ENCODE results near the gene FGF8.

FGF8 gene

GRCh38 chr10:101784558-101784957 lies 8.6 kb upstream of the FGF8 start:
- Histone ChIP-seq H3K27me3 (peaks cover 8 to 14% (median 11%) of the 10 kb centered on the region in 11 experiments), H3K4me2 (no peak overlapping the region), H3K9ac (no peak overlapping the region), H3K9me3 (replicated peaks in 1 of 11) (no peaks in the 10 kb centered on the region), H4K20me1 (peaks cover 15 to 56% (median 22%) of the 10 kb centered on the region in 11 experiments; a peak in 21 of 22 replicates), H3K4me3 (no peak overlapping the region), H3K36me3 (peaks cover 46 to 63% (median 55%) of the 10 kb centered on the region in 11 experiments), H3K27ac (no peak overlapping the region), H3K4me1 (peaks cover 35 to 42% (median 39%) of the 10 kb centered on the region in 10 experiments)
- no peak for TF ChIP-seq Cebpa-rat (IDR thresholded peaks at IDR 0.05)

DNA sequence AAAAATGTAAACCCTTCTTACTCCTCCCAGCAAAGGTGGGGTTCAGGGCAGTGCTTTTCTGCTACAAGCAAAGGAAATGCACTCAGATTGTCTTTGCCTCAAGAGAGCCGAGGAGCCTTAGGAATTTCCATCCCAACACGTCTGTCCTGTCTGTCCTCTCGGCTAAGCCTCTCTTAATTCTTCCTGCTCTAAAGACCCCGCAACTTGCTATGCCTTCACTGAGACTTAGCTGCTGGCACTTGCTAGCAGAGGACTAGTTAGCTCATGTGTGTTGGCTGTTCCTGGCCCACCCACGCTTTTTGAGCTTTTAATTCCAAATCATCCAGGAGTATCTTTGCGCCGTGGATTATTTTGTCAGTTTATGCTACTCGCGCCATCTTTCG lies 7.8 kb upstream of the FGF8 start:
- Histone ChIP-seq H3K9ac (peak overlapping the region; percentile 75 to 93 (median 88)), H3K27me3 (peaks cover 17 to 22% (median 19%) of the 10 kb centered on the region in 11 experiments), H3K4me1 (peaks cover 43 to 50% (median 47%) of the 10 kb centered on the region in 10 experiments), H3K36me3 (peaks cover 37 to 55% (median 47%) of the 10 kb centered on the region in 11 experiments), H3K27ac (peak overlapping the region; percentile 60 to 87 (median 78); a peak in 21 of 22 replicates), H3K9me3 (replicated peaks in 1 of 11) (no peaks in the 10 kb centered on the region), H3K4me2 (peak overlapping the region; percentile 89 to 99 (median 97)), H3K4me3 (peak overlapping the region; percentile 78 to 92 (median 86)), H4K20me1 (peaks cover 20 to 48% (median 27%) of the 10 kb centered on the region in 11 experiments; a peak in 21 of 22 replicates)
- no peak for TF ChIP-seq Cebpa-rat (IDR thresholded peaks at IDR 0.05)

DNA sequence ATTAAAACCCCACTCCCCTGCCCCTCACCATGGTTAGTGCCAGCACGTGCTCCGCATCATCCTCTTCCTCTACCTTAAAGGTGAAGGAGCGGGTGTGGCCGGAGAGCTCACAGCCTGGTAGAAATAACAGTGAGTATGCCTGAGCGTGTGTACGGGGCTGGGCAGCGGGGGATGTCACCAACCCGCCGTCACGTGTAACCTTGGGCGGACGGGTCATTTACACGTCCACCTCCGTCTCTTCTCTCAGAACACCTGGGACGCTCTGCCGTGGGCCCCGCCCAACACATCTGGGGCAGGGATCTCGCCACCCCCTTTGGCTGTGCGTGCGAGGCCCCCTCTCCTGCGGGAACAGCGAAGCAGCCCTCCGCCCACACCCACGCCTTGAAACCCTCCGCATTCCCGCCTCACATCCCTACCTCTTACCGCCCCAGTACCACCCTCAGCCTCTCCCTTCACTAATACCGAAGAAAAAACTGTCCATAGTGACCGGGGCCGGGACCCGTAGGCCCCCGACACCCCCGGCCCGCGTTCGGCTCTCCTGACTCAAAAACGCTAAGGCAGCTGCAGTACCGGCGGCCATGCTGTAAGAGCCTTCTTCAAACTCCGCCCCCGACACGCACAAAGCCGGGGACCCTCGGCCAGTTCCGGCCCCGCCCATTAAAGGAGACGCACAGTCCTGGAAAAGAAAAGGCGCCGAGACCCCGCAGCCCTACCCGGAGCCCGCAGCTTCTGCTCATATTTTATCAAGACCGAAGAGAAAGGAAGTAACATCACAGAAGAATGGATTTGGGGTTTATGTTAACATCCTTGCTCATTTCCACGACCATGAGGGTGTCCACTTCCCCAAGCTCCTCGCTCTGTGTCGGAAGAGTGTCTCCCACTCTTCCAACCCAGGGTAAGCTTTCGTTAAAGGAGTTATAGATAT lies 7.2 kb upstream of the FGF8 start, which contains the start of gene NPM3:
TSS of gene NPM3 (minus strand) at position 636 of the 925 bp plus-strand sequence. CDS start at position 580, 56 bp downstream.
- H3K4me1 ChIP-seq: peaks cover 46 to 54% (median 51%) of the 10 kb centered on the region in 10 experiments
- no peaks in the 10 kb centered on the region; a peak in 1 of 22 replicates for H3K9me3 ChIP-seq (replicated peaks in 1 of 11)
- peaks cover 31 to 48% (median 43%) of the 10 kb centered on the region in 11 experiments for H3K36me3 ChIP-seq
- TF ChIP-seq Cebpa-rat (IDR thresholded peaks at IDR 0.05): no peak
- peak within 1 kb of the TSS; percentile 78 to 92 (median 86) for H3K4me3 ChIP-seq
- peak within 1 kb of the TSS; percentile 60 to 87 (median 78); a peak in 21 of 22 replicates for H3K27ac ChIP-seq
- peaks cover 26 to 52% (median 31%) of the 10 kb centered on the region in 11 experiments; a peak in 20 of 22 replicates for H4K20me1 ChIP-seq
- peaks cover 23 to 29% (median 26%) of the 10 kb centered on the region in 11 experiments for H3K27me3 ChIP-seq
- peak within 1 kb of the TSS; percentile 89 to 99 (median 97) for H3K4me2 ChIP-seq
- peak within 1 kb of the TSS; percentile 75 to 93 (median 88) for H3K9ac ChIP-seq

- Histone ChIP-seq H3K27me3 (peaks cover 32 to 37% (median 35%) of the 10 kb centered on the region in 11 experiments), H3K9me3 (replicated peaks in 1 of 11) (no peaks in the 10 kb centered on the region; a peak in 1 of 22 replicates), H3K27ac (peak overlapping the region in 10 of 11 experiments; percentile 65 to 87 (median 80); a peak in 20 of 22 replicates), H4K20me1 (peaks cover 24 to 50% (median 39%) of the 10 kb centered on the region in 11 experiments; a peak in 20 of 22 replicates), H3K36me3 (peaks cover 23 to 46% (median 35%) of the 10 kb centered on the region in 11 experiments), H3K9ac (peak overlapping the region; percentile 75 to 93 (median 88)), H3K4me2 (peak overlapping the region; percentile 89 to 99 (median 97)), H3K4me3 (peak overlapping the region; percentile 78 to 92 (median 86)), H3K4me1 (peaks cover 46 to 54% (median 51%) of the 10 kb centered on the region in 10 experiments)
- no peak for TF ChIP-seq Cebpa-rat (IDR thresholded peaks at IDR 0.05)
These were observed 6.3 kb upstream of the FGF8 start for GRCh38 chr10:101781984-101782810.

GRCh38 chr10:101781655-101781983 lies 5.7 kb upstream of the FGF8 start:
- peak overlapping the region in 8 of 10 experiments; percentile 78 to 92 (median 88); a peak in 10 of 20 replicates for H3K4me3 ChIP-seq

DNA sequence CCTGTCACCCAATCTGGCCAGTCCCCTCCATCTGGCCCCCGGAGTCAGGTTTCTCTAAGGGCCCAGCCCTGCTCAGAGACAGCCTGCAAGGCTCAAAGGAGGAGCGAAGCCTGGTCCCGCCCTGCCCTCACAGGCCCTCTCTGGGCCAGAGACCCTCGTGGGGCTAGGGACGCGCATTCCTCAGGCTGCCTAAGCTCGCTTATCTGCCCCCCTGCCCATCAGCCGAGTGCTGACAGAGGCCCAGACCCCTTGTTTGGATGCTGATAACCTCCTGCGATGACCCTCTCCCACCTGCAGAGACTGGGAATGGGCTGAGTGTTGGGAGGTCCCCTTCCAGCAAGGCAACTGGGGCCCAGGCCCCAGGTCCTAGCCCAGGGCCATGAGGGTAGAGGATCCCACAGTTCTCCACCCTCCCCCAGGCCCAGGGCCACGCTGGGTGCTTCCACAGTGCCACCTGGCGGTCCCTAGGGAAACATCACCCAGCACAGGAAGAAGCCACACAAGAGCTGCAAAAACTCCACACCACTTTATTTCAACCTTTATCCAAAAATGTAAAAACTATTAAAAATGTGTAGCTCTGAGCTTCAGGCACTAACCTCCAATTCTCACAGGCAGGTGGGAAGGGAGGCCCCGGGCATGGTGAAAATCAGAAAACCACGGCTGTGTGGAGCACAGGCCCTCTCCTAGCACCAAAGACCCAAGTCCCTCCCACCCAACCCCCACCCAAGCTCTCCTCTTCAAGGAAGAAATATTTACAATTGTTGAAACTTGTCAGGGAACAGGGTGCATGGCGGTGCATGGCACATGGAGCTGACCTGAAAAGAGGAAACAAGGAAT lies 5.1 kb upstream of the FGF8 start:
- H3K4me1 ChIP-seq: peaks cover 46 to 54% (median 51%) of the 10 kb centered on the region in 10 experiments
- H3K36me3 ChIP-seq: peaks cover 11 to 37% (median 23%) of the 10 kb centered on the region in 11 experiments
- H3K27me3 ChIP-seq: peaks cover 43 to 48% (median 46%) of the 10 kb centered on the region in 11 experiments
- no peaks in the 10 kb centered on the region; a peak in 1 of 22 replicates for H3K9me3 ChIP-seq (replicated peaks in 1 of 11)
- TF ChIP-seq Cebpa-rat (IDR thresholded peaks at IDR 0.05): no peak
- peak overlapping the region in 1 of 11 experiments; percentile 90; a peak in 1 of 22 replicates for H3K9ac ChIP-seq
- peaks cover 14 to 60% (median 48%) of the 10 kb centered on the region in 11 experiments; a peak in 20 of 22 replicates for H4K20me1 ChIP-seq
- H3K4me2 ChIP-seq: peak overlapping the region; percentile 89 to 99 (median 97); a peak in 21 of 22 replicates
- H3K27ac ChIP-seq: no peak overlapping the region
- 0 out of 20 replicates have a peak overlapping the region, but pooled peaks of 2 of the 10 experiments have one; percentile 90 to 92 for H3K4me3 ChIP-seq

More at GRCh38 chr10:101781655-101781983, 5.7 kb upstream of the FGF8 start:
- no peak for TF ChIP-seq Cebpa-rat (IDR thresholded peaks at IDR 0.05)
- Histone ChIP-seq H4K20me1 (peaks cover 19 to 56% (median 45%) of the 10 kb centered on the region in 11 experiments; a peak in 20 of 22 replicates), H3K9ac (peak overlapping the region in 10 of 11 experiments; percentile 75 to 93 (median 88); a peak in 11 of 22 replicates), H3K4me2 (peak overlapping the region; percentile 89 to 99 (median 97)), H3K27me3 (peaks cover 38 to 43% (median 40%) of the 10 kb centered on the region in 11 experiments), H3K36me3 (peaks cover 17 to 43% (median 29%) of the 10 kb centered on the region in 11 experiments), H3K4me1 (peaks cover 46 to 54% (median 51%) of the 10 kb centered on the region in 10 experiments), H3K9me3 (replicated peaks in 1 of 11) (no peaks in the 10 kb centered on the region; a peak in 1 of 22 replicates), H3K27ac (no peak overlapping the region)

DNA sequence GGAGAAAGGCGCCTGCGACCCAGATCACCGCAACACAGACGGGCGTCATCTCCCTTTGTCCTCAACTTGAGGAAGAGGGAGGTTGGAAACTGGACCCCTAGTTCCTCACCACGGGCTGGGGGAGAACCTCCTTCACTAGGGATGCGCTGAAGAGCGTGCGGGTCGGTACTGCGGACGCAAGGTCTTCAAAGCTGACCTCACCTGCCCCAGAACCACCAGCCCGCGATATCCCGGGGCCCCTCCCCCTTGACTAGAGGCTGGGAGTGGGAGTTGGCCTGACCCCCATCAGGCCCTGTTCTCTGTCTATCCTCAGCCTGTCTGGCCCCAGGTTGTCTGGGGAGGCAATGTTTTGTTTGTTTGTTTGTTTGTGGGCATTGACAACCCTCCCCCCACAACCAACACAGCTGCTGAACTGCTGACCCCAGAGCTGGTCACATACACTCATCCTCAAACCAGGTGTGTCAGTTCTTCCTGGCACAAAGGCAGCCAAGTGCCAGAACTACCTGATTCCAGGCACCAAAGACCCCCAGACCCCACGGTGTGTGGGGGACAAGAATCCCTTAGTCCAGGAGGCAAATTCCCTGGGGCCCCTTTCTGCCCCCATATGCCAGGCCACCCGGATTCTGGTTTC lies 4.4 kb upstream of the FGF8 start:
- Histone ChIP-seq H3K27me3 (peaks cover 49 to 55% (median 52%) of the 10 kb centered on the region in 11 experiments), H3K36me3 (peaks cover 5 to 30% (median 16%) of the 10 kb centered on the region in 11 experiments; a peak in 17 of 22 replicates), H4K20me1 (peaks cover 8 to 62% (median 50%) of the 10 kb centered on the region in 11 experiments; a peak in 20 of 22 replicates), H3K27ac (no peak overlapping the region), H3K9ac (peak overlapping the region in 6 of 11 experiments; percentile 6 to 58 (median 22); a peak in 3 of 22 replicates), H3K9me3 (replicated peaks in 1 of 11) (no peaks in the 10 kb centered on the region; a peak in 1 of 22 replicates), H3K4me3 (peak overlapping the region in 7 of 10 experiments; percentile 44 to 65 (median 53); a peak in 12 of 20 replicates), H3K4me2 (peak overlapping the region; percentile 77 to 97 (median 90)), H3K4me1 (peaks cover 46 to 54% (median 51%) of the 10 kb centered on the region in 10 experiments)
- TF ChIP-seq Cebpa-rat (IDR thresholded peaks at IDR 0.05): no peak
